ENCODE data around the gene MBD3L5.

DNA sequence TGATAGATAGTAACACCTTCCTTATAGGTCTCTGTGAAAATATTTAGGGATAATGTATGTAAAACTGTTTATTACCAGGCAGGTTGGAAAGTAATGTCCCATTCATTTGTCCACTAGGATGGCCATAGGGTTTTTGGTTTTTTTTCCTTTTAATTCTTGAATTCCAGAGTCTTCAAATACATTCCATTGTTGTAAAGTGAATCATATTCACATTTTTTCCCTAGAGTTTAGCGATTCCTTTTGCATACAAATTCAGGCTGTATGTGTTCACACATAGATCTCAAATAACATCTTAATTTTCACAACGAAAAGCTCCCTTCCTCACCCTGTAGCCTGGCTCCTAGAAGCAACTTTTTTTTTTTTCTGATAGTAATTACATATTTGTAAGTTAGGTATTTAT is 37.3 kb downstream of the MBD3L5 start:
- no peak for TF ChIP-seq CTCF (IDR thresholded peaks at IDR 0.05 in 2 of 3, conservative IDR thresholded peaks at IDR 0.05 in 1 of 3; ENCODE audit: insufficient read depth in 2 of 3, low read depth in 1 of 3, low read length in 3 of 3)
- TF ChIP-seq CAMTA2 (CRISPR knock-in tag; conservative IDR thresholded peaks at IDR 0.05) = no peak
- no peak for TF ChIP-seq MTA1 (IDR thresholded peaks at IDR 0.05; ENCODE audit: borderline replicate concordance)
- no peak for TF ChIP-seq JUNB (CRISPR knock-in tag; conservative IDR thresholded peaks at IDR 0.05)
- TF ChIP-seq SMAD3 (CRISPR knock-in tag; conservative IDR thresholded peaks at IDR 0.05) = no peak
- TF ChIP-seq PHF8 (IDR thresholded peaks at IDR 0.05; ENCODE audit: borderline replicate concordance, low read length) = no peak
- no peak for TF ChIP-seq POLR2AphosphoS2 (IDR thresholded peaks at IDR 0.05; ENCODE audit: low read length)
- no peak for TF ChIP-seq ATF2 (CRISPR knock-in tag; IDR thresholded peaks at IDR 0.05)
- no peak for TF ChIP-seq POLR3A (IDR thresholded peaks at IDR 0.05; ENCODE audit: borderline replicate concordance, extremely low read depth, insufficient read depth, insufficient read length)
- no peak for TF ChIP-seq SP2 (IDR thresholded peaks at IDR 0.05; ENCODE audit: extremely low read depth, low read depth, low read length, poor library complexity, severe bottlenecking)
- TF ChIP-seq CC2D1A (IDR thresholded peaks at IDR 0.05) = no peak
- TF ChIP-seq TCF7L2 (IDR thresholded peaks at IDR 0.05; ENCODE audit: low read depth, low read length) = no peak

Data from K562 (cell line).